ENCODE measurements around the gene CREB3L2.

The CREB3L2 gene

GRCh38 chr7:138009350-138009653 is 7.4 kb upstream of the CREB3L2 start:
- no peak for DNase-seq

GRCh38 chr7:138008588-138009349 is 6.9 kb upstream of the CREB3L2 start:
- peak; percentile 55 for DNase-seq

DNA sequence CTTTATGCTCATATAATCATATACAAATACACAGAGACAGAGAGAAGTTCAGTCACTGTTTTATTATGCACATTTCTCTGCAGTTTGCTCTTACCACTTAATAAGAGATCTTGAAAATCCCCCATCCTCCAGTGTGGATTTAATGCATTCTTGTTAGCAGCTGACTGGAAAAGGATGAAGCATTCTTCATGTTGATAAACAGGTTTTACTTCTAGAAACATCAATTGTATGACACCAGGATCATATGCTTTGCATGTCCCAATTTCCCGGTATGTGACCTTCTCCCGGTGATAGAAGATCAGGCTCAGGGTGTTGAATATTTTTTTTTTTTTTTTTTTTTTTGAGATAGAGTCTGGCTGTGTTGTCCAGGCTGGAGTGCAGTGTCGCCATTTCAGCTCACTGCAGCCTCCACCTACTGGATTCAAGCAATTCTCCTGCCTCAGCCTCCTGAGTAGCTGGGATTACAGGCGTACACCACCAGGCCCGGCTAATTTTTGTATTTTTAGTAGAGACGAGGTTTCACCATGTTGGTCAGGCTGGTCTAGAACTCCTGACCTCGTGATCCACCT is 6.2 kb upstream of the CREB3L2 start:
- DNase-seq, result no peak

GRCh38 chr7:138006106-138006505 is 4.2 kb upstream of the CREB3L2 start:
- DNase-seq, result no peak

- no peak for DNase-seq
Observed at GRCh38 chr7:138004936-138005335, 3.0 kb upstream of the CREB3L2 start.

- no peak for DNase-seq
Observed at GRCh38 chr7:138004046-138004445, 2.2 kb upstream of the CREB3L2 start.

- no peak for DNase-seq
Observed at GRCh38 chr7:138002828-138003189, 923 bp upstream of the CREB3L2 start.

DNA sequence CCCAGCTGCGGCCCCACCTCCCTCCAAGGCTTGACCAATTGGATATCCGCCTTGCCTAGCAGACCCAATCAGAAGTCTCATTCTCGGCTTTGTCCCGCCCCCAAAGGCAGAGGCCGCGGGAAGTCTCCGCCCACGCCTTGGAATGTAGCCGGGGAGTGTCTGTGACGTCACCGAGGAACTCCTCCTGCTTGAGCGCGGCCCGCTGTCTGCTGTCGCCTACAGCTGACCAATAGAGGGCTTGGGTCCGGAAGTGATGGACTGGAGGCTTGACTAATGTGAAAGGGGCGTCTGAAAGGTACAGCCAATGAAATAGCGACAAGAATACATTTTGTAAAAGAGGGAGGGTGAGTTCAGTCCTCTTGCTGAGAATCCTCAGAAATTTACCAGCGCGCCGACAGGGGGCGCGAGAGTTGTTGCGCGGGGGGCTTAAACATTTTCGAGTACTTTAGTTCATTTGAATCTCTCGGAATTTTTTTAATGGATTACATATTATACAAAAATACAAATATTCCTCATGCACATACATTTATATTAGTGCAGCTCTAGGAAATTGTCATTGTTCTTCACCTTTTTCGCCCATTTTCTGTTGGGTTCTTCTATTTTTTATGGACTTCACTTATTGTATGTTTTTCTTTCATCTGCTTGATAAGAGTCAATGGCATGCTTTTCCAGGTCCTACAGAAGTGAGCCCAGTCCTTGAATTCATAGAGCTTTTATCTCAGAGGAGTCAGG is 376 bp upstream of the CREB3L2 start:
- peak; percentile 97 for DNase-seq

GRCh38 chr7:138000081-138000701 is 1.7 kb downstream of the CREB3L2 start:
- no peak for DNase-seq

- no peak for DNase-seq
Observed at GRCh38 chr7:137999496-138000080, 2.3 kb downstream of the CREB3L2 start.

DNA sequence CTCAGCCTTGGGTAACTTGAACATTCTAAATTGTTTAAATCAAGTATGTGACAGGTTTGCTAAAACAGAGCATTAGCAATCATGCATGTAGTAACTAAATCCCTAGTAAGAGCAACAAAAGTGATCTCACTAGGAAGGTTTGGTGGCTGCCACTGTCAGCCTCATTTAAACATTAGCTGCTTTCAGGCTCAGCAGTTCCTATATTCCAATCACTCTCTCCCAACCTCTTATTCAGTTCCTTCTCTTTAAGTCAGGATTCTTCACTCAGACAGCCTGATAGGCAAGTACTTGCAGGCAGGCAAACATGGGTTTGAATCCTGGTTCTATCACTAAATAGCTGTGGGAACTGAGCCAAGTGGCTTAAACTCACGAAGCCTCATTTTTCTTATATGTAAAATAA is 3.6 kb downstream of the CREB3L2 start:
- DNase-seq, result no peak

GRCh38 chr7:137996871-137997270 is 5.0 kb downstream of the CREB3L2 start:
- DNase-seq, result no peak

GRCh38 chr7:137996386-137996851 is 5.5 kb downstream of the CREB3L2 start:
- DNase-seq, result no peak

- no peak for DNase-seq
Observed at GRCh38 chr7:137994216-137994615, 7.7 kb downstream of the CREB3L2 start.

DNA sequence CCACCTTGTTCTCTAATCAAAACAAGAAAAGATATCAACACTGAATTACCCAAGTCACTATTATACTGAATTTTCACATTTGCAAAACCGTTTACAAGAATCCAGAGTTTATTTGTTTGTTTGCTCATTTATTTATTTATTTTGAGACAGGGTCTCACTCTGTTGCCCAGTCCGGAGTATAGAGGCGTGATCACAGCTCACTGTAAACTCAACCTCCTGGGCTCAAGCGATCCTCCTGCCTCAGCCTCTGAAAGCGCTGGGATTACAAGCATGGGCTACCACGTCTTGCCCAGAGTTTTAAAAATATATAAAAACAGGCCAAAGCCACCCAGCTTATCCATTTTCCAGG is 8.5 kb downstream of the CREB3L2 start:
- no peak for DNase-seq

- no peak for DNase-seq
Observed at GRCh38 chr7:137992550-137993394, 9.1 kb downstream of the CREB3L2 start.

- no peak for DNase-seq
Observed at GRCh38 chr7:137992104-137992549, 9.8 kb downstream of the CREB3L2 start.

GRCh38 chr7:137990251-137990941 is 11.5 kb downstream of the CREB3L2 start:
- no peak for DNase-seq

DNA sequence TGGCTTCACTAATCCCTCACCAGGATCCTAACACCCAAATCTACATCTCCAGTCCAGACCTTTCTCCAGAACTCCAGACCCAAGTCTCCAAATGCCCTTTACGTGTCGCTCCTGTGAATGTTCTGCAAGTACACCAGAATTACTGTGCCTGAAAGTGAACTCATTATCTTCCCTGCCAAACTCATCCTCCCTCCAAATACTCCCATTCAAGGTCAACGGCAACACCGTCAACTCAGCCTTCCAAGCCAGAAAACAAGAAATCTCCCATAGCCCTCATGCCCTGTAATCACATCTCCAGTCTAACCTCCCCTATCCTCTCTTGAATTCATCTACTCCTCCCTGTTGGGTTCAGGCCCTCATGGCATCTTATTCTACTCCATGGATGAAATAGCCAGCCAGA is 12.3 kb downstream of the CREB3L2 start:
- DNase-seq, result no peak

GRCh38 chr7:137989094-137989493 is 12.8 kb downstream of the CREB3L2 start:
- no peak for DNase-seq

GRCh38 chr7:137987968-137988367 is 13.9 kb downstream of the CREB3L2 start:
- no peak for DNase-seq

- no peak for DNase-seq
Observed at GRCh38 chr7:137987563-137987962, 14.3 kb downstream of the CREB3L2 start.

All from NCI-H1105 (cell line).